Liver (tissue), 9 donors: Measurements from ENCODE around the gene TMEM117. TPM values are rescaled to one million over a fixed set of nuclear protein-coding genes. Genes with fewer than 3 reads are reported as not detected.

ENCODE experiments used
- DNase-seq: peaks from one replicate; pipeline ENCODE4 v3.0.0-alpha.2; 2017; ENCODE audit warnings: low spot score
- H3K27ac ChIP-seq, 2 donors: one replicate each; pipeline ENCODE4 v1.7.0; 2013; ENCODE audit warnings: inconsistent platforms in 2 of 2, low read length in 2 of 2, control low read depth in 1 of 2, low read depth in 1 of 2, mild to moderate bottlenecking in 1 of 2
- H3K27me3 ChIP-seq, 4 donors: one replicate each; pipeline versions ENCODE4 v1.6.1 to v1.7.0; 2013; ENCODE audit warnings: low read length in 3 of 4, inconsistent platforms in 1 of 4, mild to moderate bottlenecking in 1 of 4, moderate library complexity in 1 of 4; ENCODE audit not compliant: control insufficient read depth in 4 of 4, insufficient read depth in 4 of 4
- H3K36me3 ChIP-seq, 4 donors: one replicate each; pipeline versions ENCODE4 v1.6.1 to v1.7.0; 2013; ENCODE audit warnings: low read length in 3 of 4, mild to moderate bottlenecking in 3 of 4, low read depth in 1 of 4, moderate library complexity in 1 of 4; ENCODE audit not compliant: control insufficient read depth in 4 of 4, insufficient read depth in 3 of 4
- H3K4me1 ChIP-seq, 4 donors: one replicate each; pipeline versions ENCODE4 v1.6.1 to v1.7.0; 2013; ENCODE audit warnings: low read length in 3 of 4, mild to moderate bottlenecking in 3 of 4, moderate library complexity in 1 of 4; ENCODE audit not compliant: control insufficient read depth in 4 of 4, insufficient read depth in 4 of 4
- H3K4me3 ChIP-seq, 3 donors: one replicate each; pipeline versions ENCODE4 v1.6.1 to v1.7.0; 2013; ENCODE audit warnings: low read length in 3 of 3, control low read depth in 1 of 3, low read depth in 1 of 3, mild to moderate bottlenecking in 1 of 3
- H3K9ac ChIP-seq, 2 donors: one replicate each; pipeline ENCODE4 v1.7.0; 2013; ENCODE audit warnings: low read length in 2 of 2, mild to moderate bottlenecking in 2 of 2, moderate library complexity in 2 of 2, control low read depth in 1 of 2, low read depth in 1 of 2
- H3K9me3 ChIP-seq, 4 donors: one replicate each; pipeline versions ENCODE4 v1.6.1 to v1.7.0; 2013; ENCODE audit warnings: low read length in 3 of 4; ENCODE audit not compliant: control insufficient read depth in 4 of 4
- ATF3 ChIP-seq: IDR thresholded peaks from 2 replicates; pipeline ENCODE4 v1.6.1; 2016; ENCODE audit warnings: antibody characterized with exemption
- EGR1 ChIP-seq, 2 donors: IDR thresholded peaks; 2 replicates each; pipeline ENCODE4 v1.6.1; 2016 to 2018; ENCODE audit warnings: antibody characterized with exemption in 2 of 2, low read depth in 2 of 2
- FOXA1 ChIP-seq: IDR thresholded peaks from 2 replicates; pipeline ENCODE4 v1.6.1; 2016; ENCODE audit warnings: antibody characterized with exemption
- FOXA2 ChIP-seq: IDR thresholded peaks from 2 replicates; pipeline ENCODE4 v1.6.1; 2016; ENCODE audit warnings: antibody characterized with exemption
- GABPA ChIP-seq, 2 donors: IDR thresholded peaks in 1 of 2; conservative IDR thresholded peaks in 1 of 2; 2 replicates each; pipeline ENCODE4 v1.6.1; 2016; ENCODE audit warnings: antibody characterized with exemption in 2 of 2, mild to moderate bottlenecking in 1 of 2, moderate library complexity in 1 of 2
- HNF4A ChIP-seq, 2 donors: conservative IDR thresholded peaks; 2 replicates each; pipeline ENCODE4 v1.6.1; 2016; ENCODE audit warnings: antibody characterized with exemption in 2 of 2, mild to moderate bottlenecking in 2 of 2
- HNF4G ChIP-seq: IDR thresholded peaks from 2 replicates; pipeline ENCODE4 v1.6.1; 2016; ENCODE audit warnings: antibody characterized with exemption
- JUND ChIP-seq, 2 donors: IDR thresholded peaks; 2 replicates each; pipeline ENCODE4 v1.6.1; 2016; ENCODE audit warnings: antibody characterized with exemption in 2 of 2
- NR2F2 ChIP-seq: IDR thresholded peaks from 2 replicates; pipeline ENCODE4 v1.6.1; 2016; ENCODE audit warnings: antibody characterized with exemption
- RAD21 ChIP-seq, 2 donors: IDR thresholded peaks; 2 replicates each; pipeline ENCODE4 v1.6.1; 2016; ENCODE audit warnings: antibody characterized with exemption in 2 of 2, mild to moderate bottlenecking in 2 of 2
- REST ChIP-seq: IDR thresholded peaks from 2 replicates; pipeline ENCODE4 v1.6.1; 2016; ENCODE audit warnings: antibody characterized with exemption, mild to moderate bottlenecking
- RXRA ChIP-seq, 2 donors: IDR thresholded peaks; 2 replicates each; pipeline ENCODE4 v1.6.1; 2017 to 2018; ENCODE audit warnings: antibody characterized with exemption in 2 of 2, mild to moderate bottlenecking in 1 of 2
- YY1 ChIP-seq: IDR thresholded peaks from 2 replicates; pipeline ENCODE4 v1.6.1; 2016; ENCODE audit warnings: antibody characterized with exemption, mild to moderate bottlenecking
- WGBS: extraction: QIAGEN DNeasy Blood & Tissue Kit; methylation state at CpG from one replicate; pipeline ENCODE4 v1.1.7; 2013; 5-methylcytosine and 5-hydroxymethylcytosine counted together
- polyA plus RNA-seq, 2 donors: library from polyadenylated mRNA; stranded (reverse) in 1 of 2; unstranded in 1 of 2; fragments of 200-250 nt in 1 of 2; fragments of >200 nt in 1 of 2; fragmentation: Nextera tagmentation in 1 of 2; extraction: Ambion mirVana in 1 of 2; gene quantifications; one replicate each; pipeline versions ENCODE4 v1.2.1 to v1.2.3, GENCODE V29; 2013 to 2015
- total RNA-seq, 2 donors: library from RNA; depleted of rRNA; stranded (reverse); fragments of >200 nt; gene quantifications; one replicate each; pipeline ENCODE4 v1.2.3, GENCODE V29; 2014
- TF ChIP-seq, protein P1 (sequence below): fragments of 150-350 bp; IDR thresholded peaks from 2 replicates; pipeline ENCODE4 v1.5.1; 2017; ENCODE audit warnings: improper control_type of control experiment, low read depth, low read length; ENCODE audit not compliant: missing input control
- TF ChIP-seq, protein P2 (sequence below): IDR thresholded peaks from 2 replicates; pipeline ENCODE4 v1.6.1; 2016; ENCODE audit warnings: antibody characterized with exemption
- TF ChIP-seq, protein P3 (sequence below): IDR thresholded peaks from 2 replicates; pipeline ENCODE4 v1.6.1; 2016; ENCODE audit warnings: antibody characterized with exemption
- donor health status: healthy.
- donor health status: healthy.
- donor health status: healthy.
- donor health status: healthy.
- donor health status: healthy.

Gene TMEM117
- total and polyA plus RNA-seq, 4 donors = 2.0 to 5.9 (median 3.9) TPM

GRCh38 chr12:43979450-43979849 lies 143.6 kb downstream of the TMEM117 start:
- Histone ChIP-seq H3K9ac (no peak overlapping the region), H3K4me1 (no peaks in the 10 kb centered on the region), H3K27ac (no peak overlapping the region), H3K36me3 (no peaks in the 10 kb centered on the region), H3K4me3 (no peak overlapping the region), H3K9me3 (peaks cover 0 to 2% (median 0%) of the 10 kb centered on the region in 4 donors), H3K27me3 (no peaks in the 10 kb centered on the region)
- 82% methylated on average over 3 of the region's 3 CpGs for WGBS
- TF ChIP-seq HNF4G (no peak), JUND (IDR thresholded peaks at IDR 0.05) (no peak), RAD21 (IDR thresholded peaks at IDR 0.05) (no peak), REST (no peak), GABPA (IDR thresholded peaks at IDR 0.05 in 1 of 2, conservative IDR thresholded peaks at IDR 0.05 in 1 of 2) (no peak), HNF4A (conservative IDR thresholded peaks at IDR 0.05) (no peak), ATF3 (no peak), YY1 (no peak), NR2F2 (no peak), EGR1 (IDR thresholded peaks at IDR 0.05; ENCODE audit: low read depth in 2 of 2) (no peak), FOXA1 (no peak), FOXA2 (no peak), RXRA (IDR thresholded peaks at IDR 0.05) (no peak)
- TF ChIP-seq, protein P1, sequence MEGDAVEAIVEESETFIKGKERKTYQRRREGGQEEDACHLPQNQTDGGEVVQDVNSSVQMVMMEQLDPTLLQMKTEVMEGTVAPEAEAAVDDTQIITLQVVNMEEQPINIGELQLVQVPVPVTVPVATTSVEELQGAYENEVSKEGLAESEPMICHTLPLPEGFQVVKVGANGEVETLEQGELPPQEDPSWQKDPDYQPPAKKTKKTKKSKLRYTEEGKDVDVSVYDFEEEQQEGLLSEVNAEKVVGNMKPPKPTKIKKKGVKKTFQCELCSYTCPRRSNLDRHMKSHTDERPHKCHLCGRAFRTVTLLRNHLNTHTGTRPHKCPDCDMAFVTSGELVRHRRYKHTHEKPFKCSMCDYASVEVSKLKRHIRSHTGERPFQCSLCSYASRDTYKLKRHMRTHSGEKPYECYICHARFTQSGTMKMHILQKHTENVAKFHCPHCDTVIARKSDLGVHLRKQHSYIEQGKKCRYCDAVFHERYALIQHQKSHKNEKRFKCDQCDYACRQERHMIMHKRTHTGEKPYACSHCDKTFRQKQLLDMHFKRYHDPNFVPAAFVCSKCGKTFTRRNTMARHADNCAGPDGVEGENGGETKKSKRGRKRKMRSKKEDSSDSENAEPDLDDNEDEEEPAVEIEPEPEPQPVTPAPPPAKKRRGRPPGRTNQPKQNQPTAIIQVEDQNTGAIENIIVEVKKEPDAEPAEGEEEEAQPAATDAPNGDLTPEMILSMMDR = no peak
- TF ChIP-seq, protein P2, sequence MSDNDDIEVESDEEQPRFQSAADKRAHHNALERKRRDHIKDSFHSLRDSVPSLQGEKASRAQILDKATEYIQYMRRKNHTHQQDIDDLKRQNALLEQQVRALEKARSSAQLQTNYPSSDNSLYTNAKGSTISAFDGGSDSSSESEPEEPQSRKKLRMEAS = no peak
- TF ChIP-seq, protein P3, sequence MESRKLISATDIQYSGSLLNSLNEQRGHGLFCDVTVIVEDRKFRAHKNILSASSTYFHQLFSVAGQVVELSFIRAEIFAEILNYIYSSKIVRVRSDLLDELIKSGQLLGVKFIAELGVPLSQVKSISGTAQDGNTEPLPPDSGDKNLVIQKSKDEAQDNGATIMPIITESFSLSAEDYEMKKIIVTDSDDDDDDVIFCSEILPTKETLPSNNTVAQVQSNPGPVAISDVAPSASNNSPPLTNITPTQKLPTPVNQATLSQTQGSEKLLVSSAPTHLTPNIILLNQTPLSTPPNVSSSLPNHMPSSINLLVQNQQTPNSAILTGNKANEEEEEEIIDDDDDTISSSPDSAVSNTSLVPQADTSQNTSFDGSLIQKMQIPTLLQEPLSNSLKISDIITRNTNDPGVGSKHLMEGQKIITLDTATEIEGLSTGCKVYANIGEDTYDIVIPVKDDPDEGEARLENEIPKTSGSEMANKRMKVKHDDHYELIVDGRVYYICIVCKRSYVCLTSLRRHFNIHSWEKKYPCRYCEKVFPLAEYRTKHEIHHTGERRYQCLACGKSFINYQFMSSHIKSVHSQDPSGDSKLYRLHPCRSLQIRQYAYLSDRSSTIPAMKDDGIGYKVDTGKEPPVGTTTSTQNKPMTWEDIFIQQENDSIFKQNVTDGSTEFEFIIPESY = no peak
- DNase-seq = no peak

DNA sequence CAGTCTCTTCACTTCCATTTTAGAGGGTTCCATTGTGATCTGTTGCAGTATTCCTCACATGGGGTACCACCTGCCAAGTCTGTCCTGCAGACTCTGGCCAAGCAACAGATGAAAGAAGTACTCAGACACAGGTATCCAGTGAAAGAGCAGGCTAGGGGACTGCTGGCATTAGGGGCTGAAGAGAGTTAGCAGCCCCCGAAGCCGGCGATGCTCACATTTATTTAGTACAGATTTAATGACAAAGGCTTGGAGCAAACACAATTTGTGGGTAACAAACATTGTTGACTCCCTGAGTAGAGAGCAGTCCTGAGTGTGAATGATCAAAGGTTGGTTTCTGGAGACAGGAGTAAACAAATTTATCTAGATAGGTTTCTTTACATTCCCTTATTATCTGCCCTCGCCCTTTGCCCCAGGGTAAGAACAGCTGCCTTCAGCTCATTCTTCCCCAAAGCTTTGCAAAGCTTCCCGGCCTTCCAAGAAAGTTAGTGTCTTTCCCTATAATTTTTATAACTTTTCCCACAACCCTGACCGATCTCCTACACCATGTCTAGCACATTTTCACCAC lies 144.8 kb downstream of the TMEM117 start:
- H3K27ac ChIP-seq = no peak overlapping the region
- H3K36me3 ChIP-seq = no peaks in the 10 kb centered on the region
- H3K4me3 ChIP-seq = no peak overlapping the region
- WGBS = 96% methylated on average over 6 of the region's 6 CpGs
- no peak overlapping the region for H3K9ac ChIP-seq
- H3K27me3 ChIP-seq = no peaks in the 10 kb centered on the region
- peaks cover 0 to under 1% (median 0%) of the 10 kb centered on the region in 4 donors for H3K9me3 ChIP-seq
- no peaks in the 10 kb centered on the region for H3K4me1 ChIP-seq
- DNase-seq = no peak
- TF ChIP-seq RXRA (IDR thresholded peaks at IDR 0.05) = no peak
- no peak for TF ChIP-seq REST
- no peak for TF ChIP-seq HNF4A (conservative IDR thresholded peaks at IDR 0.05)
- no peak for TF ChIP-seq FOXA2
- TF ChIP-seq, protein P3 = no peak
- TF ChIP-seq ATF3 = no peak
- no peak for TF ChIP-seq YY1
- no peak for TF ChIP-seq NR2F2
- TF ChIP-seq FOXA1 = no peak
- no peak for TF ChIP-seq GABPA (IDR thresholded peaks at IDR 0.05 in 1 of 2, conservative IDR thresholded peaks at IDR 0.05 in 1 of 2)
- no peak for TF ChIP-seq JUND (IDR thresholded peaks at IDR 0.05)
